NCI-H146 (cell line): Measurements from ENCODE around the gene ZNF385D.

ENCODE experiments used
- DNase-seq: peaks from one replicate; lab custom pipeline; 2025; lab: John Stamatoyannopoulos, UW

Gene ZNF385D

GRCh38 chr3:21750080-21750696, 822 bp downstream of the ZNF385D start:
- no peak for DNase-seq

GRCh38 chr3:21747966-21748555, 2.9 kb downstream of the ZNF385D start:
- DNase-seq, result no peak

- no peak for DNase-seq
Observed at GRCh38 chr3:21747376-21747775, 3.6 kb downstream of the ZNF385D start.

GRCh38 chr3:21745966-21746365, 5.0 kb downstream of the ZNF385D start:
- DNase-seq, result no peak

- no peak for DNase-seq
Observed at GRCh38 chr3:21744793-21745192, 6.2 kb downstream of the ZNF385D start.

GRCh38 chr3:21738935-21739702, 11.9 kb downstream of the ZNF385D start:
- no peak for DNase-seq

- no peak for DNase-seq
Observed at GRCh38 chr3:21738283-21738682, 12.7 kb downstream of the ZNF385D start.

GRCh38 chr3:21734746-21735145, 16.3 kb downstream of the ZNF385D start:
- DNase-seq, result no peak

- no peak for DNase-seq
Observed at GRCh38 chr3:21729888-21730459, 21.0 kb downstream of the ZNF385D start.

- no peak for DNase-seq
Observed at GRCh38 chr3:21729331-21729730, 21.7 kb downstream of the ZNF385D start.

GRCh38 chr3:21722768-21723167, 28.2 kb downstream of the ZNF385D start:
- no peak for DNase-seq

GRCh38 chr3:21722301-21722700, 28.7 kb downstream of the ZNF385D start:
- no peak for DNase-seq

- DNase-seq, result no peak
Observed at GRCh38 chr3:21718943-21719591, 31.9 kb downstream of the ZNF385D start.

GRCh38 chr3:21718161-21718765, 32.7 kb downstream of the ZNF385D start:
- no peak for DNase-seq

- no peak for DNase-seq
Observed at GRCh38 chr3:21715662-21716061, 35.3 kb downstream of the ZNF385D start.

GRCh38 chr3:21705769-21706168, 45.2 kb downstream of the ZNF385D start:
- no peak for DNase-seq

- no peak for DNase-seq
Observed at GRCh38 chr3:21704796-21705195, 46.2 kb downstream of the ZNF385D start.

GRCh38 chr3:21703291-21703690, 47.7 kb downstream of the ZNF385D start:
- no peak for DNase-seq

- DNase-seq, result no peak
Observed at GRCh38 chr3:21697707-21698106, 53.3 kb downstream of the ZNF385D start.

GRCh38 chr3:21694506-21694905, 56.5 kb downstream of the ZNF385D start:
- no peak for DNase-seq

- no peak for DNase-seq
Observed at GRCh38 chr3:21691036-21691435, 60.0 kb downstream of the ZNF385D start.

GRCh38 chr3:21682206-21682605, 68.8 kb downstream of the ZNF385D start:
- no peak for DNase-seq
